ENCODE results near the gene GATA6. TPM values are rescaled to one million over a fixed set of nuclear protein-coding genes. Genes with fewer than 3 reads are reported as not detected.
A peak's percentile ranks its signal among the peaks of the same experiment; 100 is the strongest.

Gene GATA6
- polyA plus RNA-seq, 1 of the 3 experiments (the other 2 are of a cell fraction): not detected

GRCh38 chr18:22221350-22221749 is 52.0 kb downstream of the GATA6 start:
- Histone ChIP-seq H2AFZ (ENCODE audit: low read depth) (no peak overlapping the region), H3K9ac (no peak overlapping the region), H3K9me2 (no peaks in the 10 kb centered on the region), H3K4me3 (ENCODE audit: low read depth in 2 of 2, low read length in 1 of 2) (no peak overlapping the region), H3K4me1 (ENCODE audit: control insufficient read depth in 1 of 2, insufficient read depth in 2 of 2, low read depth in 1 of 2, low read length in 1 of 2) (no peaks in the 10 kb centered on the region), H3F3A (replicated peaks; ENCODE audit: insufficient read depth) (no peaks in the 10 kb centered on the region), H3K27ac (ENCODE audit: low read depth in 2 of 2, low read length in 1 of 2) (no peak overlapping the region), H3K36me3 (replicated peaks in 1 of 2; ENCODE audit: control insufficient read depth in 1 of 2, insufficient read depth in 2 of 2, low read length in 1 of 2) (no peaks in the 10 kb centered on the region), H3K79me2 (ENCODE audit: insufficient read depth) (no peaks in the 10 kb centered on the region), H3K27me3 (ENCODE audit: insufficient read depth) (peaks cover 14% of the 10 kb centered on the region; the same call in 1 of the 2 replicates), H3K4me2 (no peak overlapping the region), H4K20me1 (ENCODE audit: insufficient read depth) (no peaks in the 10 kb centered on the region; the same call in 1 of the 2 replicates), H3K9me3 (no peaks in the 10 kb centered on the region)
- no peak for DNase-seq
- TF ChIP-seq FOXM1 (IDR thresholded peaks at IDR 0.05; ENCODE audit: low read depth): no peak
- no peak for TF ChIP-seq RAD21 (IDR thresholded peaks at IDR 0.05; ENCODE audit: low read length)
- TF ChIP-seq, protein P1, sequence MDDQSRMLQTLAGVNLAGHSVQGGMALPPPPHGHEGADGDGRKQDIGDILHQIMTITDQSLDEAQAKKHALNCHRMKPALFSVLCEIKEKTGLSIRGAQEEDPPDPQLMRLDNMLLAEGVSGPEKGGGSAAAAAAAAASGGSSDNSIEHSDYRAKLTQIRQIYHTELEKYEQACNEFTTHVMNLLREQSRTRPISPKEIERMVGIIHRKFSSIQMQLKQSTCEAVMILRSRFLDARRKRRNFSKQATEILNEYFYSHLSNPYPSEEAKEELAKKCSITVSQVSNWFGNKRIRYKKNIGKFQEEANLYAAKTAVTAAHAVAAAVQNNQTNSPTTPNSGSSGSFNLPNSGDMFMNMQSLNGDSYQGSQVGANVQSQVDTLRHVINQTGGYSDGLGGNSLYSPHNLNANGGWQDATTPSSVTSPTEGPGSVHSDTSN (IDR thresholded peaks at IDR 0.05): no peak
- no peak for TF ChIP-seq NRF1 (IDR thresholded peaks at IDR 0.05; ENCODE audit: low read depth, low read length)
- no peak for TF ChIP-seq TEAD4 (IDR thresholded peaks at IDR 0.05; ENCODE audit: borderline replicate concordance, insufficient read depth)
- TF ChIP-seq, protein P2, sequence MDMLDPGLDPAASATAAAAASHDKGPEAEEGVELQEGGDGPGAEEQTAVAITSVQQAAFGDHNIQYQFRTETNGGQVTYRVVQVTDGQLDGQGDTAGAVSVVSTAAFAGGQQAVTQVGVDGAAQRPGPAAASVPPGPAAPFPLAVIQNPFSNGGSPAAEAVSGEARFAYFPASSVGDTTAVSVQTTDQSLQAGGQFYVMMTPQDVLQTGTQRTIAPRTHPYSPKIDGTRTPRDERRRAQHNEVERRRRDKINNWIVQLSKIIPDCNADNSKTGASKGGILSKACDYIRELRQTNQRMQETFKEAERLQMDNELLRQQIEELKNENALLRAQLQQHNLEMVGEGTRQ (IDR thresholded peaks at IDR 0.05; ENCODE audit: borderline replicate concordance, low read depth, low read length): no peak
- no peak for TF ChIP-seq MXI1 (IDR thresholded peaks at IDR 0.05; ENCODE audit: low read depth, low read length)
- no peak for TF ChIP-seq RXRA (IDR thresholded peaks at IDR 0.05; ENCODE audit: borderline replicate concordance, low read depth)
- TF ChIP-seq FOXJ3 (CRISPR knock-in tag; IDR thresholded peaks at IDR 0.05): no peak
- no peak for TF ChIP-seq EP300 (IDR thresholded peaks at IDR 0.05; ENCODE audit: borderline replicate concordance in 1 of 2, low read depth in 1 of 2, low read length in 1 of 2)
- no peak for TF ChIP-seq ELF1 (IDR thresholded peaks at IDR 0.05)
- TF ChIP-seq POLR2AphosphoS5 (IDR thresholded peaks at IDR 0.05; ENCODE audit: low read depth, low read length): no peak
- POLR2A ChIA-PET: no interaction called here
- 14% methylated on average over 3 of the region's 3 CpGs for WGBS (ENCODE audit: low lambda C conversion rate)
- CTCF ChIA-PET: no interaction called here

GRCh38 chr18:22223254-22223964 is 54.0 kb downstream of the GATA6 start:
- Histone ChIP-seq H3K9me3 (no peaks in the 10 kb centered on the region), H3F3A (replicated peaks; ENCODE audit: insufficient read depth) (no peaks in the 10 kb centered on the region), H2AFZ (ENCODE audit: low read depth) (no peak overlapping the region), H3K79me2 (ENCODE audit: insufficient read depth) (no peaks in the 10 kb centered on the region), H3K27me3 (ENCODE audit: insufficient read depth) (peaks cover 9% of the 10 kb centered on the region; the same call in 1 of the 2 replicates), H3K9me2 (no peaks in the 10 kb centered on the region), H4K20me1 (ENCODE audit: insufficient read depth) (no peaks in the 10 kb centered on the region; the same call in 1 of the 2 replicates), H3K36me3 (replicated peaks in 1 of 2; ENCODE audit: control insufficient read depth in 1 of 2, insufficient read depth in 2 of 2, low read length in 1 of 2) (no peaks in the 10 kb centered on the region), H3K9ac (no peak overlapping the region), H3K4me1 (ENCODE audit: control insufficient read depth in 1 of 2, insufficient read depth in 2 of 2, low read depth in 1 of 2, low read length in 1 of 2) (no peaks in the 10 kb centered on the region), H3K4me2 (no peak overlapping the region), H3K27ac (ENCODE audit: low read depth in 2 of 2, low read length in 1 of 2) (no peak overlapping the region), H3K4me3 (ENCODE audit: low read depth in 2 of 2, low read length in 1 of 2) (no peak overlapping the region)
- CTCF ChIA-PET: interaction anchor here (0.8 kb wide), 1 partner anchor 50 kb away, joined by 3 read pairs; no protein-coding TSS in a partner anchor
- TF ChIP-seq, protein P1 (IDR thresholded peaks at IDR 0.05): 0 out of 2 replicates have a peak, but pooled peaks have one; percentile 12
- TF ChIP-seq NFIC (IDR thresholded peaks at IDR 0.05; ENCODE audit: borderline replicate concordance): 0 out of 2 replicates have a peak, but pooled peaks have one; percentile 26
- TF ChIP-seq NRF1 (IDR thresholded peaks at IDR 0.05; ENCODE audit: low read depth, low read length): no peak
- DNase-seq: no peak
- POLR2A ChIA-PET: no interaction called here
- WGBS (ENCODE audit: low lambda C conversion rate): 3% methylated on average over 9 of the region's 13 CpGs

All from SK-N-SH (cell line).